Upper lobe of left lung (tissue), 6 donors: ENCODE results near the gene TPTE2. TPM values are rescaled to one million over a fixed set of nuclear protein-coding genes. Genes with fewer than 3 reads are reported as not detected.
"Not testable (repeated sequence)": the region's sequence is repeated elsewhere in the genome, so short reads cannot be mapped to it uniquely, and the experiment has no call there.

Experiments used
- ATAC-seq, 2 donors: fragments of 200-7000 bp; cut with Tn5 transposase; one replicate each; pipeline ENCODE4 v1.9.1; 2022; ENCODE audit warnings: mild to moderate bottlenecking in 2 of 2, moderate library complexity in 2 of 2; ENCODE audit not compliant: low FRiP score in 2 of 2
- DNase-seq, 2 donors: peaks; one replicate each; pipeline ENCODE4 v3.0.0-alpha.2; 2019 to 2020
- H3K27ac ChIP-seq, 4 donors: fragments of 200-600 bp; sonication (generic); one replicate each; pipeline ENCODE4 v1.5.1; 2016 to 2019
- H3K27me3 ChIP-seq, 4 donors: fragments of 200-600 bp; sonication (generic); one replicate each; pipeline ENCODE4 v1.5.1; 2017 to 2019
- H3K36me3 ChIP-seq, 4 donors: fragments of 200-600 bp; sonication (generic); one replicate each; pipeline ENCODE4 v1.5.1; 2016 to 2019
- H3K4me1 ChIP-seq, 4 donors: fragments of 200-600 bp; sonication (generic); one replicate each; pipeline ENCODE4 v1.5.1; 2018 to 2019
- H3K4me3 ChIP-seq, 4 donors: fragments of 200-600 bp; sonication (generic); one replicate each; pipeline ENCODE4 v1.5.1; 2017 to 2019; ENCODE audit warnings: mild to moderate bottlenecking in 2 of 4, moderate library complexity in 1 of 4
- H3K9me3 ChIP-seq, 4 donors: fragments of 200-600 bp; sonication (generic); one replicate each; pipeline ENCODE4 v1.5.1; 2018 to 2019
- CTCF ChIP-seq, 6 experiments: fragments of 450-650 bp in 4 of 6; fragments of 200-600 bp in 2 of 6; sonication (generic) in 2 of 6; IDR thresholded peaks; one replicate each; pipeline ENCODE4 v1.5.1; 2016 to 2019; ENCODE audit warnings: antibody characterized with exemption in 6 of 6
- EP300 ChIP-seq, 4 donors: sonication (generic); formaldehyde crosslinking; IDR thresholded peaks; one replicate each; pipeline ENCODE4 v1.5.1; 2017; ENCODE audit warnings: antibody characterized with exemption in 4 of 4, control low read depth in 2 of 4
- POLR2A ChIP-seq, 4 donors: fragments of 450-650 bp; IDR thresholded peaks; one replicate each; pipeline ENCODE4 v1.5.1; 2016 to 2017; ENCODE audit warnings: antibody characterized with exemption in 4 of 4, mild to moderate bottlenecking in 2 of 4
- POLR2AphosphoS5 ChIP-seq, 2 donors: sonication (generic); formaldehyde crosslinking; IDR thresholded peaks; one replicate each; pipeline ENCODE4 v1.5.1; 2017; ENCODE audit warnings: antibody characterized with exemption in 2 of 2
- WGBS, 2 donors: methylation state at CpG; one replicate each; pipeline ENCODE4 v1.1.5; 2017 to 2018; 5-methylcytosine and 5-hydroxymethylcytosine counted together
- total RNA-seq, 6 donors: library from RNA; depleted of rRNA in 4 of 6; stranded (reverse); fragments of >200 nt in 4 of 6; gene quantifications; one replicate each; pipeline versions ENCODE4 v1.1.0 to v1.2.1, GENCODE V29; 2016 to 2021
- donor health status: DM: no; HTN: no; CAD: no; lungs with moderate emphysema.
- donor health status: DM: no; HTN: yes; CAD: no; lungs with severe emphysema.

TPTE2 gene
- not detected for total RNA-seq

- peak in 1 of 2 donors; percentile 78 for DNase-seq
- not testable (repeated sequence) for ATAC-seq, H3K4me3 ChIP-seq, H3K36me3 ChIP-seq, H3K27ac ChIP-seq, H3K27me3 ChIP-seq, H3K9me3 ChIP-seq, H3K4me1 ChIP-seq
- 91 to 95% methylated on average over 25 to 28 of the region's 32 CpGs for WGBS, 2 donors
These were observed at the start of gene TPTE2 for GRCh38 chr13:19561127-19561582. TPTE2 (minus strand) TSS chr13:19561532; CDS start chr13:19503234, 58,298 bp downstream.

GRCh38 chr13:19607523-19608078 is 46.3 kb upstream of the TPTE2 start:
- H3K27me3 ChIP-seq, result no peaks in the 10 kb centered on the region
- H3K9me3 ChIP-seq, result no peaks in the 10 kb centered on the region
- H3K4me3 ChIP-seq, result no peak overlapping the region
- H3K4me1 ChIP-seq, result peaks cover 0 to under 1% (median under 1%) of the 10 kb centered on the region in 4 donors
- no peak for DNase-seq
- H3K36me3 ChIP-seq, result no peaks in the 10 kb centered on the region
- no peak overlapping the region for H3K27ac ChIP-seq
- ATAC-seq, result no peak
- WGBS, 2 donors, result 90 to 93% methylated on average over 10 of the region's 10 CpGs
- TF ChIP-seq CTCF (IDR thresholded peaks at IDR 0.05) (no peak), POLR2AphosphoS5 (IDR thresholded peaks at IDR 0.05) (no peak), EP300 (IDR thresholded peaks at IDR 0.05) (no peak), POLR2A (IDR thresholded peaks at IDR 0.05) (no peak)

GRCh38 chr13:19606737-19607136 is 45.4 kb upstream of the TPTE2 start:
- ATAC-seq (no peak), DNase-seq (no peak)
- 96 to 97% methylated on average over 2 of the region's 2 CpGs for WGBS, 2 donors
- H3K4me1 ChIP-seq, result peaks cover 5 to 10% (median 8%) of the 10 kb centered on the region in 4 donors
- H3K27ac ChIP-seq, result no peak overlapping the region
- TF ChIP-seq EP300 (IDR thresholded peaks at IDR 0.05) (no peak), POLR2AphosphoS5 (IDR thresholded peaks at IDR 0.05) (no peak), CTCF (IDR thresholded peaks at IDR 0.05) (no peak), POLR2A (IDR thresholded peaks at IDR 0.05) (no peak)
- H3K4me3 ChIP-seq, result no peak overlapping the region
- peaks cover 0 to 9% (median 5%) of the 10 kb centered on the region in 4 donors for H3K27me3 ChIP-seq
- H3K36me3 ChIP-seq, result no peaks in the 10 kb centered on the region
- no peaks in the 10 kb centered on the region for H3K9me3 ChIP-seq

- Histone ChIP-seq H3K27ac (no peak overlapping the region), H3K27me3 (peaks cover 0 to 13% (median 6%) of the 10 kb centered on the region in 4 donors), H3K4me3 (no peak overlapping the region), H3K4me1 (peaks cover 9 to 15% (median 12%) of the 10 kb centered on the region in 4 donors), H3K9me3 (no peaks in the 10 kb centered on the region), H3K36me3 (no peaks in the 10 kb centered on the region)
- DNase-seq, result no peak
- no peak for ATAC-seq
- TF ChIP-seq POLR2AphosphoS5 (IDR thresholded peaks at IDR 0.05) (no peak), EP300 (IDR thresholded peaks at IDR 0.05) (no peak), POLR2A (IDR thresholded peaks at IDR 0.05) (no peak), CTCF (IDR thresholded peaks at IDR 0.05) (no peak)
These were observed 44.8 kb upstream of the TPTE2 start for GRCh38 chr13:19606152-19606551.

- H3K4me3 ChIP-seq, result no peak overlapping the region
These were observed 44.0 kb upstream of the TPTE2 start for GRCh38 chr13:19605161-19605955.

More at GRCh38 chr13:19605161-19605955, 44.0 kb upstream of the TPTE2 start:
- Histone ChIP-seq H3K9me3 (no peaks in the 10 kb centered on the region), H3K27ac (no peak overlapping the region), H3K36me3 (no peaks in the 10 kb centered on the region), H3K27me3 (peaks cover 0 to 13% (median 6%) of the 10 kb centered on the region in 4 donors), H3K4me1 (peaks cover 9 to 15% (median 12%) of the 10 kb centered on the region in 4 donors)
- DNase-seq (no peak), ATAC-seq (no peak)
- 94 to 95% methylated on average over 7 of the region's 7 CpGs for WGBS, 2 donors
- TF ChIP-seq POLR2AphosphoS5 (IDR thresholded peaks at IDR 0.05), result no peak
- no peak for TF ChIP-seq POLR2A (IDR thresholded peaks at IDR 0.05)
- TF ChIP-seq CTCF (IDR thresholded peaks at IDR 0.05), result no peak
- no peak for TF ChIP-seq EP300 (IDR thresholded peaks at IDR 0.05)
